ES-I3 (cell line): ENCODE data around the gene NOS3.

ENCODE experiments used
- H3K36me3 ChIP-seq: 2 replicates; pipeline ENCODE4 v1.6.1; 2013; ENCODE audit warnings: mild to moderate bottlenecking, low read length, control low read depth, moderate library complexity; ENCODE audit not compliant: insufficient read depth
- H3K4me1 ChIP-seq: 2 replicates; pipeline ENCODE4 v1.6.1; 2013; ENCODE audit warnings: mild to moderate bottlenecking, control low read depth, low read length; ENCODE audit not compliant: insufficient read depth
- H3K9ac ChIP-seq: 2 replicates; pipeline ENCODE4 v1.6.1; 2013; ENCODE audit warnings: low read depth, mild to moderate bottlenecking, low read length, moderate library complexity
- H3K9me3 ChIP-seq: 2 replicates; pipeline ENCODE4 v1.6.1; 2013; ENCODE audit warnings: mild to moderate bottlenecking, low read length, moderate library complexity; ENCODE audit not compliant: control insufficient read depth, insufficient read depth

The NOS3 gene

GRCh38 chr7:150948791-150949251 is 42.0 kb upstream of the NOS3 start:
- Histone ChIP-seq H3K9ac (no peak overlapping the region), H3K9me3 (no peaks in the 10 kb centered on the region), H3K36me3 (no peaks in the 10 kb centered on the region), H3K4me1 (peaks cover 17% of the 10 kb centered on the region)

DNA sequence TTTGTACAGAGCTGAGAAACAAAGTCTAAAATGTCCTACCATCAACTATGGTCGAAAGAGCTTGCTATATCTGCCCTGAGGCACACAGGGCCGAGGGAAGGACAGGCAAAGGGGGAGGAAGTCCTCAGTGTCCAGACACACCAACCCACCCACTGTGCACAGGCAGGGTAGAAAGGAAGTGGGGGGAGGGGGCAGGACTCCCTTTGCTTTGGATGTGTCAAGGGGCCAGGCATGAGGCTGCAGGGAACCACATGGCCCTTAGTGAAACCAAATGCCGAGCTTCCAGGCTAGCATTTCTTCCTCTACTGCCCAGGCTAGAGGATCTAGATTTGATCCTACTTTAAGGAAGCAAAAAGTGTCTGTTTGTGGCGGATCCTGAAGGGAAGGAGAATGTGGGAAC is 41.3 kb upstream of the NOS3 start:
- no peaks in the 10 kb centered on the region for H3K9me3 ChIP-seq
- H3K4me1 ChIP-seq, result peaks cover 21% of the 10 kb centered on the region
- no peaks in the 10 kb centered on the region for H3K36me3 ChIP-seq
- no peak overlapping the region for H3K9ac ChIP-seq

- H3K4me1 ChIP-seq, result peaks cover 26% of the 10 kb centered on the region
- no peaks in the 10 kb centered on the region for H3K36me3 ChIP-seq
- H3K9me3 ChIP-seq, result no peaks in the 10 kb centered on the region
- no peak overlapping the region for H3K9ac ChIP-seq
Observed at GRCh38 chr7:150949971-150950491, 40.8 kb upstream of the NOS3 start.

DNA sequence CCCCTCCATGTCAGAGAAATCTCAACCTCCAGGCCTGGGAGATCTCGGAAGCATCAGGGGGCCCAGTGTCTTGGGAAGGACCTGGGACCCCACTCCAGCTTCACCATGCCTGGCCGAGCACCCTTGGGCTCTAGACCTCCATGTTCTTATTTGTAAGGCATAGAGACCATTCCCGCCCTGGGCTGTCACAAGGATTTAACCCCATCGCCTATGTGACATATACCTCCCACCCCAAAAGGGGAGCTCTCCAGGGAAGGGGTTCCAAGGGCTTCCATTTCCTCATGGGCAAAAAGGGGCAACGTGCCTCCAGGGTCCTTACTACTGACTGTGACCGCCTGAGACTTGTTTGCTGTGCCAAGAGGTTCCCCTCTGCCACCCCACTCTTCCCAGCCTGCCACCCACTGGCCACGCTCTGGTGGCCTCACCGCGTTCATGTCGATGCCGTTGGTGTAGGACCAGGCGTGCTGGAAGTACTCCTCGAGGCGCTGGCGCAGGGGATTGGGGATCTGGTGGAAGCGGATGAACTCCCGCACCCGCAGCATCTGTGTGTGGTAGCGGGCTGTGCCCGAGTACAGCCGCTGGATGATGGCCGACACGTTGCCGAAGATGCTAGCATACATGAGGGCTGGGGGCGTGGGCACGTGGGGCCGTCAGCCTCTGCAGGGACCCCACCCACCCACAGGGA is 40.2 kb upstream of the NOS3 start:
- Histone ChIP-seq H3K4me1 (peaks cover 31% of the 10 kb centered on the region), H3K9me3 (no peaks in the 10 kb centered on the region), H3K9ac (no peak overlapping the region), H3K36me3 (no peaks in the 10 kb centered on the region)

DNA sequence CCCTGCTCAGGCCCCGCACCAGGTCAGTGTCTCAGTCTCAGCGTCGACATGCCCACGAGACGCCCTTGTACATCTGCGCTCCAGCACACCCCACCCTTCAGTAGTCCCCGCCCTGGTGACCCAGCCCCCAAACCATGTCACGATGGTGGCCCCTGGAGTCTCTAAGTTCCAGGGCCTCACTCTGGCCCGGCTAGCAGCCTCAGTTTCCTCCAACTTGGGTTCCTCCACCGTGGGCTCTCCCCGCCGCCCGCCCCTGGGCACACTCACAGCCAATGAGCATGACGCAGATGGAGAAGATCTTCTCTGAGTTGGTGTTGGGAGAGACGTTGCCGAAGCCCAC is 39.7 kb upstream of the NOS3 start:
- Histone ChIP-seq H3K9me3 (no peaks in the 10 kb centered on the region; the same call in 1 of the 2 replicates), H3K4me1 (peaks cover 34% of the 10 kb centered on the region), H3K9ac (no peak overlapping the region), H3K36me3 (no peaks in the 10 kb centered on the region)

- Histone ChIP-seq H3K9ac (no peak overlapping the region), H3K4me1 (peaks cover 35% of the 10 kb centered on the region), H3K36me3 (no peaks in the 10 kb centered on the region), H3K9me3 (no peaks in the 10 kb centered on the region; the same call in 1 of the 2 replicates)
Observed at GRCh38 chr7:150951521-150951920, 39.3 kb upstream of the NOS3 start.

DNA sequence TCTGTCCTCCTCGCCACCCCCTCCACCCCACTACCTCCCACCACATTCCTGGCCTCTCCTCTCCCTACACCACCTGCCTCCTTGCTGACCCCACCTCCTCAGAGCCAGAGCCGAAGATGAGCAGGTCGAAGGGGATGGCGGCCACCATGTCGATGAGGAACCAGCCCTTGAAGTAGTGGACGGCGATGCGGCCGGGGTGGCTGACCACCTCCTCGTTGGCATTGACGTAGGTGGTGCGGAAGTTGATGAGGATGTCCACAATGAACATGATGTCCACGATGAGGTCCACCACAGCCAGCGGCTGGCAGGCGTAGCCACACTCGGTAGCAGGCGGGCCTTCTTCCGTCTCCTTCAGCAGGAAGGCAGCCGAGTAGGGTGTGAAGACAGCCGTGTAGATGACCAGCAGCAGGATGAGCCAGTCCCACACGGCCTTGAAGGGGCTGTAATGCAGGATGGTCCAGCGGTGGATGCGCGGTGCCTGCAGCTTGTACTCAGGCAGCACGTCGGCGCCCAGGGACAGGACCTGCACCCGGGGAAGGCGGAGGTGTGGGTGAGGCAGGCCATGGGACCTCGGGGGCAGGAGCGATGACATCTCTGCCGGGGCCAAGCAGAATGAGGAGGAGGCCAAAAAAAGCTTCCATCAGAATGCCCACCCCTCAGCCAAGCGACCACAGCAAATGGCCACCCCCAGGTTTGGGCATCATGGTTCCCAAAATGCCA is 38.3 kb upstream of the NOS3 start:
- H3K9ac ChIP-seq, result no peak overlapping the region
- no peaks in the 10 kb centered on the region; the same call in 1 of the 2 replicates for H3K9me3 ChIP-seq
- H3K4me1 ChIP-seq, result peaks cover 35% of the 10 kb centered on the region
- H3K36me3 ChIP-seq, result no peaks in the 10 kb centered on the region

GRCh38 chr7:150953061-150953997 is 37.5 kb upstream of the NOS3 start:
- Histone ChIP-seq H3K36me3 (no peaks in the 10 kb centered on the region), H3K4me1 (peaks cover 35% of the 10 kb centered on the region), H3K9me3 (no peaks in the 10 kb centered on the region; the same call in 1 of the 2 replicates), H3K9ac (no peak overlapping the region)

GRCh38 chr7:150954201-150954985 is 36.4 kb upstream of the NOS3 start:
- H3K9ac ChIP-seq, result no peak overlapping the region
- H3K36me3 ChIP-seq, result no peaks in the 10 kb centered on the region
- peaks cover 25% of the 10 kb centered on the region for H3K4me1 ChIP-seq
- H3K9me3 ChIP-seq, result no peaks in the 10 kb centered on the region; the same call in 1 of the 2 replicates

DNA sequence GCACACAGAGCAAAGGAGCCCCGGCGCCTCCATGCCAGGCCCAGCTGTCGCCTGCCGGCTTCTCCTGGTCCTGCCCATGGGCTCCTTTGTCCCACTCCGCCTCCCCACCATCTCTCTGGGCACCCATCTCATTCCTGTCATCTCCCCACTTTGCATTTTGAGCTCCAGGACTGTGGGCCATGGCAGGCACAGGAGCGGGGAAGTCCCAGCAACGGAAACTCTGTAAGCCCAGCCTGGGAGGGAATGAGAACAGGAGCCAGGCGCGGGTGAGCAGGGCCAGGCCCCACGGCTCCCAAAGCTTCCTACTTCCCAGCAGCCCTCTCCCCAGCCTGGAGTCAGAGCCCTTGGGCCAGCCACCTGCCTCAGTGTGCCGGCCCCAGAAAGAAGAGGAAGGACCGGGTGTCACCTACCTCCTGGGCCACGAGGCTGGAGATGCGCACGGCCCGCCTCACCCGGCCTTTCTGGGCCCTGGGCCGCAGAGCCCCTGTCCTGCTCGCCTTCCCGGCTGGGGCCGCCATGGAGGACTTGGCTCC is 35.8 kb upstream of the NOS3 start:
- peaks cover 19% of the 10 kb centered on the region for H3K4me1 ChIP-seq
- H3K9me3 ChIP-seq, result no peaks in the 10 kb centered on the region; the same call in 1 of the 2 replicates

DNA sequence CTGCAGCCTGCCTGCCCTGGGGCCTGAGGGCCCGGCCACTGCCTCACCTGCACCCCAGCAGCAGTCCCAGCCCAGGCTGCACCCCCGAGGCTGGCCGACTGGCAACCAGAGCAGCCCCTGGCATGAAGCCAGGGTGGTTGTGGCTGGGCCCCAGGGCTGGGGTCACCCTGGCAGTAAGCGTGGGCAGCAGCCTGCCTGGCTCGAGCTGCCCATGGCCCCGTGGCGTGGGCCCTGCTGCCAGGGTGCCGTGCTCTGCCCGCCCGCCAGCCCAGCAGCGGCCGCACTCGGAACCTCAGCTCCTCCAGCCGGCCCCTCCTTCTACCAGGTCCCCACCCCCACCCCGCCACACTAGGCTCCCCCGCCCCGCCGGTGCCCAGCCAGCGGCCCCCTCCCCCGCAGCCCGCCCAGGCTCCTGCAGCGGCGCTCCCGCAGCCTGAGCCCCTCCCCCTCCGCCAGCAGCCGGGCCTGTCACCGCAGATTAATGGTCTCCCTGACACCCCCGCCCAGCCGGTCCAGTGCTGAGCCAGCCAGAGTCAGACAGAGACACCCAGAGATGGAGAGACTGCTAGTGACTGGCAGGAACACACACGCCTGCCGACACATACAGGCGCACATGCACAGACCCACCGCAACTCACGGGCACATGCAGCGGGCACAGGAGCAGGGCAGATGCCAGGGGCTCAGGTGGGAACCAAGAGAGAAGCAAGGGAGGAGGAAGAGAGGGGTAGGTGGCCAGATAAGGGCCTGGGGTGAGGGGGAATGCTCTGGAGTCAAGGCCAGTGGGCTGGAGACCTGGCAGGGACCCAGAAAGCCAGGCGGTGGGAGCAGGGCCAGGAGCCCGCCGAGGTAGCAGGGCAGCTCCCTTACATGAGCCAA is 35.1 kb upstream of the NOS3 start:
- H3K9me3 ChIP-seq, result no peaks in the 10 kb centered on the region; the same call in 1 of the 2 replicates
- H3K4me1 ChIP-seq, result peaks cover 18% of the 10 kb centered on the region
- H3K36me3 ChIP-seq, result no peaks in the 10 kb centered on the region
- H3K9ac ChIP-seq, result no peak overlapping the region; the same call in 1 of the 2 replicates

More for the DNA sequence above, 35.8 kb upstream of the NOS3 start:
- H3K9ac ChIP-seq, result no peak overlapping the region
- no peaks in the 10 kb centered on the region for H3K36me3 ChIP-seq

DNA sequence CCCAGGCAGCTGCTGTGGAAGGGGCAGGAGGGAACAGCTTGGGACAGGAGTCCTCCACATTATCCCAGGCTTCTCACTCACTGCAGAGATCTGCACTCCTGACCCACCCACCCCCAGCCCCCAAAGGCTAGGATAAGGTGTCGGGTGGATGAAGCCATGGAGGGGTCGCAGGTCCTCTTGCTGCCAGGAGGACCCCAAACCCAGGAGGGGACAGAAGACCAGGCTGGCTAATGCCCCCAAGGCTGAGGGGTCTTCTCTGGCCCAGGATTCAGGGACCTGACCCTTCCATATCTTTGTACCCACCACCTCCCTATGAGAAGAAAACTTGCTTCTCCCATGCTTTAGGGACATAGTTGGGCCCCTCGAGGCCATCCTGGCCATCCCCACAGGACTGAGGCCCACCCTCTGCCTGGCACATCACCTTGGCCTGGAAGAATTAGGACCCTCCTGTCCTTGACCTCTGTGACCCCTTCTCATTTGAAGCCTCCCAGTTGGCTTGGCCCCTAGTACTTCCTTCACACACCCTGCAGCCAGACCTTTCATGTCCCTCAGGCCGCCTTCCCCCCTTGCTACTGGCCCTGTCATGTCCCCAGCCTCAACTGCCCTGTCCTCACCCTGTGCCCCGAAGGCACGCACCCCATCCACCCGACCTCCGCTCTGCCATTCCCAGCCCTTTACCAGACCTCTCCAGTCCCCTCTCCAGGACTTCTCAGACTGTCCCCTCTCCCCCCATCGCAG is 34.3 kb upstream of the NOS3 start:
- H3K4me1 ChIP-seq, result peaks cover 18% of the 10 kb centered on the region
- H3K36me3 ChIP-seq, result no peaks in the 10 kb centered on the region
- H3K9ac ChIP-seq, result no peak overlapping the region
- H3K9me3 ChIP-seq, result no peaks in the 10 kb centered on the region; the same call in 1 of the 2 replicates
